ENCODE measurements around the gene SNX6.

- TF ChIP-seq ZC3H10 (CRISPR knock-in tag; IDR thresholded peaks at IDR 0.05) (no peak), PATZ1 (CRISPR knock-in tag; IDR thresholded peaks at IDR 0.05; ENCODE audit: borderline replicate concordance) (no peak), ZFP3 (CRISPR knock-in tag; IDR thresholded peaks at IDR 0.05) (no peak), OSR1 (CRISPR knock-in tag; IDR thresholded peaks at IDR 0.05) (no peak), CSRNP3 (CRISPR knock-in tag; IDR thresholded peaks at IDR 0.05) (no peak), ESRRG (CRISPR knock-in tag; IDR thresholded peaks at IDR 0.05) (no peak), ARNTL (CRISPR knock-in tag; IDR thresholded peaks at IDR 0.05; ENCODE audit: borderline replicate concordance, low read depth) (no peak), ISL1 (CRISPR knock-in tag; IDR thresholded peaks at IDR 0.05) (no peak), TSHZ2 (CRISPR knock-in tag; IDR thresholded peaks at IDR 0.05) (no peak)
These were observed 33.1 kb downstream of the SNX6 start for GRCh38 chr14:34596891-34597290.

Data from SK-N-SH treated with all-trans-retinoic acid at 6 μM for 48 hours (cell line).